Nephron (organoid): ENCODE measurements around the gene CLEC4G.

Source experiments
- H3K27ac Mint-ChIP-seq, 3 experiments: 2 replicates each; pipeline ENCODE4 v1.8.0; 2020; ENCODE audit warnings: mixed read lengths in 3 of 3, mild to moderate bottlenecking in 2 of 3, moderate library complexity in 1 of 3
- H3K27me3 Mint-ChIP-seq: 2 replicates; pipeline ENCODE4 v1.8.0; 2021; ENCODE audit warnings: low read depth, mild to moderate bottlenecking, moderate library complexity, mixed read lengths
- H3K36me3 Mint-ChIP-seq: 2 replicates; pipeline ENCODE4 v1.8.0; 2020; ENCODE audit warnings: low read depth, mixed read lengths
- H3K4me1 Mint-ChIP-seq: 2 replicates; pipeline ENCODE4 v1.8.0; 2020; ENCODE audit warnings: mixed read lengths
- H3K4me3 Mint-ChIP-seq, 3 experiments: 2 replicates each; pipeline ENCODE4 v1.8.0; 2020; ENCODE audit warnings: mild to moderate bottlenecking in 3 of 3, mixed read lengths in 3 of 3, moderate library complexity in 2 of 3
- H3K9me3 Mint-ChIP-seq: 2 replicates; pipeline ENCODE4 v1.8.0; 2020; ENCODE audit warnings: mixed read lengths
- TF ChIP-seq, protein P1 (sequence below), 3 experiments: fragments of 200-600 bp; sonication (generic); IDR thresholded peaks; one replicate each; pipeline ENCODE4 v1.5.0; 2021; ENCODE audit warnings: antibody characterized with exemption in 3 of 3; ENCODE audit not compliant: unreplicated experiment in 3 of 3

Gene CLEC4G

DNA sequence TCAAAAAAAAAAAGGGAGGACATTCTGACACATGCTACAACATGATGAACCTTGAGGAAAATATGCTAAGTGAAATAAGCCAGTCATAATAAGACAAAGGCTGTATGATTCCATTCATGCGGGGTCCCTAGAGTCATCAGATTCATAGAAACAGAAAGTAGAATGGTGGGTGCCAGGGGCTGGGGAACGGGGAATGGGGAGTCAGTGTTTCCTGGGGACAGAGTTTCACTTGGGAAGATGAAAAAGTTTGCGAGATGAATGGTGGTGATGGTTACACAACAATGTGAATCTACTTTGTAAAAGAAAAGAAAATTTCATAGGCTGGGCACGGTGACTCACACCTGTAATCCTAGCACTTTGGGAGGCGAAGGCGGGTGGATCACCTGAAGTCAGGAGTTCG is 6.1 kb upstream of the CLEC4G start:
- Mint-ChIP-seq H3K27me3 (peaks cover 80% of the 10 kb centered on the region), H3K36me3 (no peaks in the 10 kb centered on the region), H3K9me3 (no peaks in the 10 kb centered on the region), H3K27ac (no peak overlapping the region), H3K4me1 (no peaks in the 10 kb centered on the region), H3K4me3 (no peak overlapping the region)
- TF ChIP-seq, protein P1, sequence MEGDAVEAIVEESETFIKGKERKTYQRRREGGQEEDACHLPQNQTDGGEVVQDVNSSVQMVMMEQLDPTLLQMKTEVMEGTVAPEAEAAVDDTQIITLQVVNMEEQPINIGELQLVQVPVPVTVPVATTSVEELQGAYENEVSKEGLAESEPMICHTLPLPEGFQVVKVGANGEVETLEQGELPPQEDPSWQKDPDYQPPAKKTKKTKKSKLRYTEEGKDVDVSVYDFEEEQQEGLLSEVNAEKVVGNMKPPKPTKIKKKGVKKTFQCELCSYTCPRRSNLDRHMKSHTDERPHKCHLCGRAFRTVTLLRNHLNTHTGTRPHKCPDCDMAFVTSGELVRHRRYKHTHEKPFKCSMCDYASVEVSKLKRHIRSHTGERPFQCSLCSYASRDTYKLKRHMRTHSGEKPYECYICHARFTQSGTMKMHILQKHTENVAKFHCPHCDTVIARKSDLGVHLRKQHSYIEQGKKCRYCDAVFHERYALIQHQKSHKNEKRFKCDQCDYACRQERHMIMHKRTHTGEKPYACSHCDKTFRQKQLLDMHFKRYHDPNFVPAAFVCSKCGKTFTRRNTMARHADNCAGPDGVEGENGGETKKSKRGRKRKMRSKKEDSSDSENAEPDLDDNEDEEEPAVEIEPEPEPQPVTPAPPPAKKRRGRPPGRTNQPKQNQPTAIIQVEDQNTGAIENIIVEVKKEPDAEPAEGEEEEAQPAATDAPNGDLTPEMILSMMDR (IDR thresholded peaks at IDR 0.05; ENCODE audit: unreplicated experiment in 3 of 3): no peak

DNA sequence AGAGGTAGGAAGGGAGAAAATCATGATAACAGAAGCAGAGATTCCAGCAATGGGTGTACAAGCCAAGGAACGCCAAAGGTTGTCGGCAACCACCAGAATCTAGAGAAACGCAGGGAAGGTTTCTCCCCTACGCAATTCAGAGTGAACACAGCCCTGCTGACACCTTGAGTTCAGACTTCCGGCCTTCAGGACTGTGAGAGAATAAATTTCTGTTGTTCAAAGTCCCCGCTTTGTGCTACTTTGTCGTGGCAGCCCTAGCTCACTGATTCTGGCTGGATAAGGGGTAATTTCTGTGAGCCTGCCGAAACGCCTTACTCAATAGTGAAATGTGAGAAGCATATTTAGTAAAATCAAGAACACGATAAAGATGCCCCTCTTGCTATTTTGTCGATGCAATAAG is 5.3 kb upstream of the CLEC4G start:
- H3K9me3 Mint-ChIP-seq: no peaks in the 10 kb centered on the region
- no peak overlapping the region for H3K4me3 Mint-ChIP-seq
- TF ChIP-seq, protein P1 (IDR thresholded peaks at IDR 0.05; ENCODE audit: unreplicated experiment in 3 of 3): no peak
- no peaks in the 10 kb centered on the region for H3K4me1 Mint-ChIP-seq
- H3K27me3 Mint-ChIP-seq: peaks cover 89% of the 10 kb centered on the region
- H3K27ac Mint-ChIP-seq: no peak overlapping the region
- no peaks in the 10 kb centered on the region for H3K36me3 Mint-ChIP-seq

DNA sequence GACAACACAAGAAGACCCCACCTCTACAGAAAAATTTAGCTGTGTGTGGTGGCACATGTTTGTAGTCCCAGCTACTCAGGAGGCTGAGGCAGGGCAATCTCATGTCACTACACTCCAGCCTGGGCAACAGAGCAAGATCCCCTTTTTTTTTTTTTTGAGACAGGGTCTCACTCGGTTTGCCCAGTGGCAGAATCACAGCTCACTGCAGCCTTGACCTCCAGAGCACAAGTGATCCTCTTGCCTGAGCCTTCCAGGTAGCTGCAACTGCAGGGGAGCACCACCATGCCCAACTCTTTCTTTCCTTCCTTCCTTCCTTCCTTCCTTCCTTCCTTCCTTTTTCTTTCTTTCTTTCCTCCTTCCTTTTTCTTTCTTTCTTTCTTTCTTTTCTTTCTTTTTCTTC is 4.2 kb upstream of the CLEC4G start:
- H3K9me3 Mint-ChIP-seq: no peaks in the 10 kb centered on the region
- H3K27ac Mint-ChIP-seq: no peak overlapping the region
- H3K36me3 Mint-ChIP-seq: no peaks in the 10 kb centered on the region
- H3K4me3 Mint-ChIP-seq: no peak overlapping the region
- TF ChIP-seq, protein P1 (IDR thresholded peaks at IDR 0.05; ENCODE audit: unreplicated experiment in 3 of 3): no peak
- H3K4me1 Mint-ChIP-seq: no peaks in the 10 kb centered on the region
- H3K27me3 Mint-ChIP-seq: peaks cover 90% of the 10 kb centered on the region

DNA sequence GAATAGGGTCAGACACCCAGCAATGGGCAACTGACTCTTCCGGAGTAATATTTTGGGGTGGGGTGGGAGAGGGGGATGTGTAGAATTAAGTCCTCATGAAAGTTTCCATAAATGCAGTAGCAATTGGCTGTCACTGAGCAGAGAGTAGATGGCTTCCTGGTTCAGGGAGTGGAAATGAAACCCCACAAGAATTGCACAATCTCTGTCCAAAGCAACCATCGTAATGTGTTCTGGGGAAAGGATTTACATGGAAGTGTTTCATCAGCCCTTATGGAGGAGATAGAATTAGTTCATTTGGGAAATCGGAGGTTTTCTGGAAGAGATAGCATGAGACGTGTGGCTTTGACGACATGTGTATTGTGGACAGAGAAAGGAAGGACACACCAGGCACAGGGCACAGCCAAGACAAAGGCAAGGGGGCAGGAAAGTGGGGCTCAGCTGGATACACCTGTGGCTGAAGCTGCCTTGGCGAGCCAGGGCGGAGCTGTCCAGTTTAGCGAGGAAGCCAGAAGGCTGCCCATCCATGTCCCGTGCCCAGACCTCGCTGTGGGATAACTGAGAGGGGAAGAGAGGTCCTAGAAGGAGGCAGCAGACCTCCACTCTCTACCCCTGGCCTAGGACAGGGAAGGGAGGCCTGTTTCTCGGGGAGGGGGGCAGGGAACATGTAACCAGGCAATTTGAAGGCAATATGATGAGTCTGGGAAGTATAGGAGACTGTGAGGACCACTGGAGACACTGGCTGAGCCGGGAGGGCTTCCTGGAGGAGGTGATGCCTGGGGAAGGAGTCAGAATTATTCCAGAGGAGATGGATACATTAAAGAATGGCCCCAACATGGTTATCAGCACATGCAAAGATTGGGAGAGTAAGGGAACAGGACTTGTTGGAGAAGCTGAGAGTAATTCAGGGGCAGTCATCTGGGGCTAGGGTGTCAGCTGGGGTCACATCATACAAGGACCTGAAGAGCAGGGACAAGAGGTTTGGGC is 2.6 kb upstream of the CLEC4G start:
- Mint-ChIP-seq H3K4me3 (no peak overlapping the region), H3K27ac (no peak overlapping the region), H3K27me3 (peaks cover 84% of the 10 kb centered on the region), H3K9me3 (no peaks in the 10 kb centered on the region), H3K36me3 (no peaks in the 10 kb centered on the region), H3K4me1 (no peaks in the 10 kb centered on the region)
- TF ChIP-seq, protein P1 (IDR thresholded peaks at IDR 0.05; ENCODE audit: unreplicated experiment in 3 of 3): no peak

DNA sequence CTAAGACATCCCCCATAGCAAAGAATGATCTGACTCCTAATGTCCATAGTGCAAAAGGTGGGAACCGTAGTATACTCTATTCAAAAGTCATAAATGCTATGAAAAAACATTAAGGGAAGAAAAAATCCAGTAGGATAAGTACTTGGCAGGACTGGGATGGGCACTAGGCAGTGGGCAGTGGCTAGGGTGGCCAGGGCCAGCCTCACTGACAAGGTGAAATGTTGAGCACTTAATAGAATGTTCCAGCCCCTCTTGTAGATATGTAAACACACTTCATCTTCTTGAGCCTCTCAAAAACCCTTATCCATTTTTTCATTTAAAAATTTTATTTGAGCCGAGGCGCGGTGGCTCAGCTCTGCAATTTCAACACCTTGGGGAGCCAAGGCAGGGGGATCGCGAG is 1.5 kb upstream of the CLEC4G start:
- H3K4me3 Mint-ChIP-seq: no peak overlapping the region
- no peaks in the 10 kb centered on the region for H3K36me3 Mint-ChIP-seq
- TF ChIP-seq, protein P1 (IDR thresholded peaks at IDR 0.05; ENCODE audit: unreplicated experiment in 3 of 3): no peak
- H3K4me1 Mint-ChIP-seq: no peaks in the 10 kb centered on the region
- peaks cover 87% of the 10 kb centered on the region for H3K27me3 Mint-ChIP-seq
- H3K27ac Mint-ChIP-seq: no peak overlapping the region
- no peaks in the 10 kb centered on the region for H3K9me3 Mint-ChIP-seq

DNA sequence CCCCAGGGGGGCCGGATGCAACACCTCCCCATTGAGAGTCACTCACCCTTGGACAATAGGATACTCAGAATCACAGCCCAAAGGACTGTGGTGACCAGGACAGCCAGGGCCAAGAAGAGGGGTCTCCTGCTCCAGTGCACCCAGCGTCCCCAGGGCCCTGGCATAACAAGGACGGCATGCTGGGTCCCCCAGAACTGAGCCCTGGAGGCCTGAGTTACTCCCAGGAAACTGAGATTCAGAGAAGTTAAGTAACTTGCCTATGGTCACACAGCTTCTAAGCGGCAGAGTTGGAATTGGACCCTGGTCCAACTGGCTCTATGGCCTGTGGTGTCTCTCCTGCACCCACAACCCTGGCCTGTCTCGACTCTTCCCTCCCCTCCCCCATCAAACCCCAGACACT is 295 bp downstream of the CLEC4G start:
- peaks cover 86% of the 10 kb centered on the region for H3K27me3 Mint-ChIP-seq
- H3K4me3 Mint-ChIP-seq: no peak overlapping the region
- H3K4me1 Mint-ChIP-seq: no peaks in the 10 kb centered on the region
- no peak overlapping the region for H3K27ac Mint-ChIP-seq
- no peaks in the 10 kb centered on the region for H3K36me3 Mint-ChIP-seq
- no peaks in the 10 kb centered on the region for H3K9me3 Mint-ChIP-seq
- TF ChIP-seq, protein P1 (IDR thresholded peaks at IDR 0.05; ENCODE audit: unreplicated experiment in 3 of 3): no peak
